HUES6 (cell line): ENCODE measurements around the gene C1orf226.

ENCODE experiments used
- H3K27ac ChIP-seq: 2 replicates; pipeline ENCODE4 v1.7.0; 2013; ENCODE audit warnings: low read depth, mild to moderate bottlenecking, low read length, inconsistent platforms
- H3K27me3 ChIP-seq: 2 replicates; pipeline ENCODE4 v1.6.1; 2013; ENCODE audit warnings: low read length; ENCODE audit not compliant: control insufficient read depth, insufficient read depth
- H3K36me3 ChIP-seq: 2 replicates; pipeline ENCODE4 v1.6.1; 2013; ENCODE audit warnings: low read length; ENCODE audit not compliant: control insufficient read depth, insufficient read depth
- H3K4me1 ChIP-seq: 2 replicates; pipeline ENCODE4 v1.6.1; 2013; ENCODE audit warnings: low read length; ENCODE audit not compliant: control insufficient read depth, insufficient read depth
- H3K4me3 ChIP-seq: 2 replicates; pipeline ENCODE4 v1.5.1; 2013; ENCODE audit warnings: low read depth, low read length
- H3K9ac ChIP-seq: one replicate; pipeline ENCODE4 v1.6.1; 2013; ENCODE audit warnings: mild to moderate bottlenecking, low read length
- H3K9me3 ChIP-seq: 2 replicates; pipeline ENCODE4 v1.6.1; 2013; ENCODE audit warnings: low read depth, low read length; ENCODE audit not compliant: control insufficient read depth, insufficient read depth

Gene C1orf226

DNA sequence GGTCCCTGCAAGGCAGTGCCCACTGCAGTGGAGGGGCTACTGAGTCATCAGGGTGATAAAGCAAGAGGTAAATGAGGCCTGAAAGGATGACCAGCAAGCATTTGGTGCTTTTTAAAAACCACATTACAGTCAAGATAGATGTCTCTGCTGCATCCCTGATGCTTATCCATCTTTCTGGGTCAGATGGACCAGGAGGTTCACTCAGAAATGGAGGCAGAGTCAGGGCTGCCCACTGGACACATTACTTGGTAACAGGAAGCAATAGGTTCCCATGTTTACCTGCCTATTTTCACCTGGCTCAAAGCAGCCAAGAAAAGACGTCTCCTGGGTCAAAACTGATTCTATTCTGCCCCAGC lies 8.5 kb upstream of the C1orf226 start:
- Histone ChIP-seq H3K36me3 (no peaks in the 10 kb centered on the region), H3K4me1 (no peaks in the 10 kb centered on the region), H3K27me3 (no peaks in the 10 kb centered on the region), H3K4me3 (no peak overlapping the region), H3K9me3 (no peaks in the 10 kb centered on the region), H3K27ac (no peak overlapping the region), H3K9ac (no peak overlapping the region)

- H3K27ac ChIP-seq, result no peak overlapping the region
- no peaks in the 10 kb centered on the region for H3K4me1 ChIP-seq
- H3K4me3 ChIP-seq, result no peak overlapping the region
- no peaks in the 10 kb centered on the region for H3K36me3 ChIP-seq
- no peaks in the 10 kb centered on the region for H3K9me3 ChIP-seq
- H3K9ac ChIP-seq, result no peak overlapping the region
- no peaks in the 10 kb centered on the region for H3K27me3 ChIP-seq
Measured at GRCh38 chr1:162373541-162374260, 7.8 kb upstream of the C1orf226 start.

DNA sequence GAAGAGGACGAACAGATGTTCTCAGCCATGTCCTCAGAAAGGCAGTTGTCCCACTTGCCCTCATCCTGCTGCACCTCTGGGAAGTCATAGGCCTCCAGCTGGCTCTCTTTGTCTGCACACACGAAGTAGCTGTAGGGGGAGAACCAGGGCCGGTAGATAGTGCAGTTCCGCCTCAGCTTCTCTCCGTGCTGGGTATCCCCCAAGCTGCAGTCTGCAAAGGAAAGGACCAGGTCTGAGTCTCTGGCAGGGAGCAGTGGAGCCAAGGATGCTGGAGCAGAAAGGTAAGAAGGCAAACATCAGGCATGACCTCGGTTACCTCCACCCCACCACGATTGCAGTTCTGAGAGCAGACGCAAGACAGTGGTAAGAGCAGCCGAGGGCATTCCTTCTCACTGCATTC lies 7.1 kb upstream of the C1orf226 start:
- H3K4me3 ChIP-seq, result no peak overlapping the region
- no peak overlapping the region for H3K27ac ChIP-seq
- H3K9ac ChIP-seq, result no peak overlapping the region
- H3K9me3 ChIP-seq, result no peaks in the 10 kb centered on the region
- no peaks in the 10 kb centered on the region for H3K36me3 ChIP-seq
- no peaks in the 10 kb centered on the region for H3K4me1 ChIP-seq
- H3K27me3 ChIP-seq, result no peaks in the 10 kb centered on the region

- no peaks in the 10 kb centered on the region for H3K9me3 ChIP-seq
- H3K4me3 ChIP-seq, result no peak overlapping the region
- H3K9ac ChIP-seq, result no peak overlapping the region
- H3K36me3 ChIP-seq, result no peaks in the 10 kb centered on the region
- H3K27ac ChIP-seq, result no peak overlapping the region
- no peaks in the 10 kb centered on the region for H3K27me3 ChIP-seq
- no peaks in the 10 kb centered on the region for H3K4me1 ChIP-seq
Measured at GRCh38 chr1:162375463-162375862, 6.1 kb upstream of the C1orf226 start.

DNA sequence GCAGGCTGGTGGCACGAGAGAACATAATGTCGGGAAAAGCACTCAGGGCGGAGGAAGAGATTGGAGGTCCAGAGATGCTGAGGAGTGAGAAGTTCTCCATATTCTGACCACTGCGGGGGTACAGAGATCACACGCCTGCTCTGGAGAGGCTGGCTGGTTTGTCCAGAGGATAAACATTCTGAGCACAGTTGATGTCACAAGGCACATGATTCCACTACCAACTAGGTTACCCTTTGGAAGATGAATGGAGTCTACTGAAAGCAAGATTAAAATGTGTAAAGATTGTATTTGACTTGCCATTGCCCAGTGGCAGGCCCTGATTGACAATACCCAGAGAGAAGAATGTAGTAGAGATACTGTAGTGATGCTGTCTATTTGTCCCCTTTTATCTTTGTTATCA lies 4.8 kb upstream of the C1orf226 start, which contains the start of gene SPATA46:
Gene SPATA46, minus strand, starts transcription at position 164 of the 400 bp plus-strand sequence. Its CDS starts 64 bp downstream, at position 100.
- no peaks in the 10 kb centered on the region for H3K27me3 ChIP-seq
- no peak within 1 kb of the TSS for H3K27ac ChIP-seq
- no peaks in the 10 kb centered on the region for H3K9me3 ChIP-seq
- no peak within 1 kb of the TSS for H3K9ac ChIP-seq
- H3K36me3 ChIP-seq, result no peaks in the 10 kb centered on the region
- no peak within 1 kb of the TSS for H3K4me3 ChIP-seq
- no peaks in the 10 kb centered on the region for H3K4me1 ChIP-seq

- Histone ChIP-seq H3K36me3 (peaks cover 18% of the 10 kb centered on the region), H3K27ac (no peak overlapping the region), H3K27me3 (no peaks in the 10 kb centered on the region), H3K4me1 (no peaks in the 10 kb centered on the region), H3K4me3 (no peak overlapping the region), H3K9me3 (no peaks in the 10 kb centered on the region), H3K9ac (no peak overlapping the region)
Measured at GRCh38 chr1:162380061-162380846, 1.3 kb upstream of the C1orf226 start.

DNA sequence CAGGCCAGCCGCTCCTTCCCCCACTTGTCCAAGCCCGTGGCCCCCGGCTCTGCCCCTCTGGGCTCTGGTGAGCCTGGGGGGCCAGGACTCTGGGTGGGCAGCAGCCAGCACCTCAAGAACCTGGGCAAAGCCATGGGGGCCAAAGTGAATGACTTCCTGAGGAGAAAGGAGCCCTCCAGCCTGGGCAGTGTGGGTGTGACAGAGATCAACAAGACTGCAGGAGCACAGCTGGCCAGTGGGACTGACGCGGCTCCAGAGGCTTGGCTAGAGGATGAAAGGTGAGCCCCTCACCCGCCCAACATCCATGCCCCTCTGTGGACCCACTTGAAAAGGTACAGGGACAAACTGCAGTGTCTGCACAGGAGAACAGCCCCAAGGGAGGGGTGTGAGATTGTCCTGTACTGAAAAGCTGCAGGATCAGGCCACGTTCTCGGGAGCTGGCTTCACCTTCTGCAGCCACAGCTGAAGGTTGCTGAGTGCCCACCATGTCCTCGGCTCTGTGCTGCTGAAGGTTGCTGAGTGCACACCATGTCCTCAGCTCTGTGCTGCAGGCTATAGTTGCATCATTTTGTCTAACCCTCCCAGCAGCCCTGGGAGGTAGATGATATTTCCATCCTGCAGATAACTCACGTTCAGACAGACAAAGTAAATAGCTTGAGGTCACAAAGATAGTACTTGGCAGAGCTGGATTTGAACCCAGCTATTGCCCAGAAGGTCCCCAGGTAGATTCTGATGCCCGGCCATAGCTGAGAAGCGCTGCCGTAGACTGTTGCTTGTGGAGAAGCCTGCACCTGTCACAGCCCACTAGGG lies 618 bp downstream of the C1orf226 start:
- peaks cover 18% of the 10 kb centered on the region for H3K36me3 ChIP-seq
- no peak overlapping the region for H3K27ac ChIP-seq
- no peaks in the 10 kb centered on the region for H3K9me3 ChIP-seq
- no peaks in the 10 kb centered on the region for H3K4me1 ChIP-seq
- H3K4me3 ChIP-seq, result no peak overlapping the region
- no peak overlapping the region for H3K9ac ChIP-seq
- no peaks in the 10 kb centered on the region for H3K27me3 ChIP-seq

DNA sequence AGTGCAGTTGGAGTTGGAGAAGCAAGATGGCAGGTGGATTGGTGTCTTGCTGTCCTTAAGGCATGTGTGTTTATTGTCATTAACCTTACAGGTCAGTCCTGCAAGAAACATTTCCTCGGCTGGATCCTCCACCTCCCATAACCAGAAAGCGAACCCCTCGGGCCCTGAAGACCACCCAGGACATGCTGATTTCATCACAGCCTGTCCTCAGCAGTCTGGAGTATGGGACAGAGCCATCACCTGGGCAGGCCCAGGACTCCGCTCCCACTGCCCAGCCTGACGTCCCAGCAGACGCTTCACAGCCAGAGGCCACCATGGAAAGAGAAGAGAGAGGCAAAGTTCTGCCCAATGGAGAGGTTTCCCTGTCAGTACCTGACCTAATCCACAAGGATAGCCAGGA lies 1.6 kb downstream of the C1orf226 start:
- H3K27me3 ChIP-seq, result no peaks in the 10 kb centered on the region
- peaks cover 18% of the 10 kb centered on the region for H3K36me3 ChIP-seq
- H3K9me3 ChIP-seq, result no peaks in the 10 kb centered on the region
- H3K27ac ChIP-seq, result no peak overlapping the region
- H3K4me1 ChIP-seq, result no peaks in the 10 kb centered on the region; the same call in 1 of the 2 replicates
- no peak overlapping the region for H3K4me3 ChIP-seq
- no peak overlapping the region for H3K9ac ChIP-seq

- Histone ChIP-seq H3K27me3 (no peaks in the 10 kb centered on the region), H3K9ac (no peak overlapping the region), H3K36me3 (peaks cover 18% of the 10 kb centered on the region), H3K4me1 (peaks cover 1% of the 10 kb centered on the region; the same call in 1 of the 2 replicates), H3K9me3 (no peaks in the 10 kb centered on the region), H3K4me3 (no peak overlapping the region), H3K27ac (no peak overlapping the region)
Measured at GRCh38 chr1:162383516-162383915, 2.0 kb downstream of the C1orf226 start.

DNA sequence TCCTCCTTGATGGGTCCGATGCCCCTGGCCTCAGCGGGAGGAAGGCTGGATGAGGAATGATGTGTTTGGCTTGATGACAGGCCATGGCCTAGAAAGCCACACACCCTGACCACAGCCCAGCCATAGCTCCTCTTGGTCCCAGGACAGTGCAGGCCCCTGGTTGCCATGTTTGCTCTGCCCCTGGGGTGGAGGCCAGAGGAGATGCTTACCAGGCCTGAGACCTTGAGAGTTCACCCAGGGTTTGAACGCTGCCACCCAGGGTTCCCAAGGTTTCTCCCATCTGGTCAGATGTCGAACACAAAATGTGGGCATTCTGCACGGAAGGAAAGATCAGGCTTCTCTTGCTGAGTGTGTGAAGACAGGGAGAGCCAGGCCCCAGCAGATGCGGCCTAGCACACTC lies 2.6 kb downstream of the C1orf226 start:
- Histone ChIP-seq H3K27ac (no peak overlapping the region), H3K27me3 (no peaks in the 10 kb centered on the region), H3K4me3 (no peak overlapping the region), H3K9me3 (no peaks in the 10 kb centered on the region), H3K9ac (no peak overlapping the region), H3K4me1 (peaks cover 5% of the 10 kb centered on the region; the same call in 1 of the 2 replicates), H3K36me3 (peaks cover 18% of the 10 kb centered on the region)
